CD4-positive, alpha-beta T cell treated with Interleukin-6 at 100 ng/mL for 8 hours (primary cell): ENCODE measurements around the gene SUCLG2.

Experiments used
- DNase-seq: peaks from one replicate; pipeline ENCODE4 v3.0.0-alpha.2; 2020; ENCODE audit warnings: mixed read lengths, low spot score

Gene SUCLG2, protein sequence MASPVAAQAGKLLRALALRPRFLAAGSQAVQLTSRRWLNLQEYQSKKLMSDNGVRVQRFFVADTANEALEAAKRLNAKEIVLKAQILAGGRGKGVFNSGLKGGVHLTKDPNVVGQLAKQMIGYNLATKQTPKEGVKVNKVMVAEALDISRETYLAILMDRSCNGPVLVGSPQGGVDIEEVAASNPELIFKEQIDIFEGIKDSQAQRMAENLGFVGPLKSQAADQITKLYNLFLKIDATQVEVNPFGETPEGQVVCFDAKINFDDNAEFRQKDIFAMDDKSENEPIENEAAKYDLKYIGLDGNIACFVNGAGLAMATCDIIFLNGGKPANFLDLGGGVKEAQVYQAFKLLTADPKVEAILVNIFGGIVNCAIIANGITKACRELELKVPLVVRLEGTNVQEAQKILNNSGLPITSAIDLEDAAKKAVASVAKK

GRCh38 chr3:67654099-67654843, at the start of gene SUCLG2:
Gene SUCLG2, minus strand, starts transcription at chr3:67654612. Its CDS starts 26 bp downstream, at chr3:67654586.
- peak; percentile 83 for DNase-seq

DNA sequence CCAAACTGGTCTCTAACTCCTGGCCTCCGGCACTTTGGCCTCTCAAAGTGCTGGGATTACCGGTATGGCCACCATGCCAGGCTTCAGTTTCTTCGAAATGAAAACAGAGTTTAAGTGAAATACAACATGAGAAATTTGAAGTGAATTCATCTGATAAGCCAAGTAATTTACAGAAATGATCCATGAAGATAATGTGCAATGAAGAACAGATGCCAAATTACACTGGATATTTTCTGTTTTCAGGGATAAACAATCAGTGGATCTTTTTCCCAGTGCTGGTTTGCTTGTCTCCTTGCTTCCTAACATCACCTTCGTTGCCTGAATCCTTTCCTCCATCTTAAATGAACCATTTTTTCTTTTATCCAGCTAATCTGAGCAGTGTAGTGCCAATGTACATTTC, 46.2 kb upstream of the SUCLG2 start:
- DNase-seq: no peak

GRCh38 chr3:67699882-67700281, 45.5 kb upstream of the SUCLG2 start:
- DNase-seq: no peak

- no peak for DNase-seq
Observed at GRCh38 chr3:67692621-67693020, 38.2 kb upstream of the SUCLG2 start.

- DNase-seq: no peak
Observed at GRCh38 chr3:67691926-67692325, 37.5 kb upstream of the SUCLG2 start.

DNA sequence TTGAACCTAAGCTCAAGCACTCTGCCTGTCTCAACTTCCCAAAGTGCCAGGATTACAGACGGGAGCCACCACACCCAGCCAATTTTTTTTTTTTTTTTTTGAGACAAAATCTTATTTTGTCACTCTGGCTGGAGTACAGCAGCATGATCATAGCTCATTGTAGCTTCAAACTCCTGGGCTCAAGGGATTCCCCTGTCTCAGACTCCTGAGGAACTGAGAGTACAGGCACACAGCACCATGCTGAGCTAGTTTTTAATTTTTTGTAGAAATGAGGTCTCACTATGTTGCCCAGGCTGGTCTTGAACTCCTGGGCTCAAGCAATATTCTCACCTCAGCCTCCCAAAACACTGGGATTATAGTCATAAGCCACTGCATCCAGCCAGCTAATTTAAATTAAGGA, 36.8 kb upstream of the SUCLG2 start:
- DNase-seq: no peak

- DNase-seq: no peak
Observed at GRCh38 chr3:67689806-67690205, 35.4 kb upstream of the SUCLG2 start.

GRCh38 chr3:67688231-67688630, 33.8 kb upstream of the SUCLG2 start:
- DNase-seq: no peak

- no peak for DNase-seq
Observed at GRCh38 chr3:67686069-67686468, 31.7 kb upstream of the SUCLG2 start.

GRCh38 chr3:67685499-67685898, 31.1 kb upstream of the SUCLG2 start:
- peak; percentile 4 for DNase-seq

DNA sequence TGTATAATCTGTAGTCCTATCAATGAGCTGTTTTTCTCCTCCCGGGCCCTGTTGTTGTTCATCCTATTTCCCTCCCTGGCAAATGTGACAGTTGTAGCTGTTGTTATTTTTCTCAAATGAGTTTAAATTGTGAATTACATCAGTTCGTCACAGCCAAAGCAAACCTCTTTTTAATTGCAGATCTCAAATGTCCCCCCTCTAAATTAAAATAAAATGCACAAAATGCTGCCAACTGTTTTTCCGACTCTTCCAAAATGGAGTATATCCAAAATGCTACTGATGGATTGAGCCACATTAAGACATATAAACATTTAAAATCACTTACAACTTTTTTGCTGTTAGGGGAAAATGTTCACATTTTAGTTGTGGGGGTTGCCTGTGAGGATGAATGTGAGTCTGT, 29.8 kb upstream of the SUCLG2 start:
- no peak for DNase-seq

DNA sequence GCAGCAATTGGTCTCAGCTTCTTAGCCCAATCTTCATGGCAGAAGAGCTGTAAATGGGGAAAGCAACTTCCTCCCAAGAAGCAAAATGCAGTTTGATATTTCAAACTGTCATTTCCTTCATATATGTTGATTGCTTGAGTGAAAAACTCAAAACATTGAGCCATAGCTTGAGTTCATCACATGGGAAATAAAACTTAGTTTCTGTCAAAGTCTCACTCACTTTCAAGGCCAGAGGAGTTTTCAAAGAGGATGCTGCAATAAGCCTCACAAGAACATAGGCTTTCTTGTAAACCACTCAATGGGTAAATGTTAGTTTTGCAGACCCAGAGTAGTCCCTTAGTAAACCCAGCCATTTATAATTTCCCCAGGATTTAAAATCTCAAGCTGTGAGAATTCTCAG, 29.1 kb upstream of the SUCLG2 start:
- no peak for DNase-seq

- DNase-seq: peak; percentile 38
Observed at GRCh38 chr3:67678665-67679064, 24.3 kb upstream of the SUCLG2 start.

- DNase-seq: no peak
Observed at GRCh38 chr3:67674055-67674454, 19.6 kb upstream of the SUCLG2 start.

DNA sequence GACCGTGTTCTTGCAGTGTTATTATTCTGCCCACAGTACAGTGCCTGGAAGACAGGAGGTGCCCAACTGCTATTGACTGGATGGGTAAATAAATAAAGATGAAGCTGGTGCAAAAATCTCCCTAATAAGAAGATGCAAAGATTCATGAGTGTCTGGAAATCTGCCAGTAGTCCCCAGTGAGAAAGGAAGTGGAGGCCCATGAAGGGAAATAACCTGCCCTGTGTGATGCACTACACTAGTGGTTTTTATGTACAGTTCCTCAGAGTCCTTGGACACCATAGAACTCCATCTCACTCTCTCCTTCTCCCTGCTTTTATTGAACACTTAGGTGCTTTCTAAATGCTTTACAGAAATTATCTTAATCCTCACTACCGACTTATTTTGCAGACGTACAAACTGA, 8.3 kb upstream of the SUCLG2 start:
- DNase-seq: peak; percentile 56

GRCh38 chr3:67661089-67661488, 6.7 kb upstream of the SUCLG2 start:
- DNase-seq: no peak

DNA sequence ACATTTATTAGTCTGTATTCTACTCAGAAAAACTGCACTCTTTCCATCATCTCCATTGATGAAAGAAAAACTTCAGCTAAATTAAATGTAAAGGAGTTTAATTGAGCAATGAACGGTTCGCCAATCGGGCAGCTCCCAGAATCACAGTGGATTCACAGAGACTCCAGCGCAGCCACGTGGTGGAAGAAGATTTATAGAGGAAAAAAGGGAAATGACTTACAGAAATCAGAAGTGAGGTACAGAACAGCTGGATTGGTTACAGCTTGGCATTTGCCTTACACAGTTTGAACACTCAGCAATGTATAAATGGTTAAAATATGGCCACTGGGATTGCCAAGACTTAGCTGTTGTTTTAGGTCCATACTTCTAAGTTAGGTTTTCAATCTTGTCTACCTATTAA, 2.8 kb upstream of the SUCLG2 start:
- DNase-seq: no peak

GRCh38 chr3:67656614-67657013, 2.2 kb upstream of the SUCLG2 start:
- no peak for DNase-seq

DNA sequence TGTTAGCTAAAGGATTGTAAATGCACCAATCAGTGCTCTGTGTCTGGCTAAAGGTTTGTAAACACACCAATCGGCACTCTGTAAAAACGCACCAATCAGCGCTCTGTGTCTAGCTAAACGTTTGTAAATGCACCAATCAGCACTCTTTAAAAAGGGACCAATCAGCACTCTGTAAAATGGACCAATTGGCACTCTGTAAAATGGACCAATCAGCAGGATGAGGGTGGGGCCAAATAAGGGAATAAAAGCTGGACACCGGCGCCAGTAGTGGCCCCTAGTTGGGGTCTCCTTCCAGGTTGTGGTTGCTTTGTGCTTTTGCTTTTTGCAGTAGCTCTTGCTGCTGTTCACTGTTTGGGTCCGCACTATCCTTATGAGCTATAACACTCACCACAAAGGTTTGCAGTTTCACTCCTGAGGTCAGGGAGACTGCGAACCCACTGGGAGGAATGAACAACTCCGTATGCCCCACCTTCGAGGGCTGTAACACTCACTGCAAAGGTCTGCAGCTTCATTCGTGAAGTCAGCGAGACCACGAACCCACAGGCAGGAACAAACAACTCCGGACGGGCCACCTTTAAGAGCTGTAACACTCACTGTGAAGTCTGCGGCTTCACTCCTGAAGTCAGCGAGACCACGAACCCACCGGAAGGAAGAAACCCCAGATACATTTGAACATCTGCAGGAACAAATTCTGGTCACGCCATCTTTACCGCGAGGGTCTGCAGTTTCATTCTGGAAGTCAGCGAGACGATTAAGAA, 1.1 kb upstream of the SUCLG2 start:
- peak; percentile 81 for DNase-seq

- no peak for DNase-seq
Observed at GRCh38 chr3:67654844-67655177, 399 bp upstream of the SUCLG2 start.

DNA sequence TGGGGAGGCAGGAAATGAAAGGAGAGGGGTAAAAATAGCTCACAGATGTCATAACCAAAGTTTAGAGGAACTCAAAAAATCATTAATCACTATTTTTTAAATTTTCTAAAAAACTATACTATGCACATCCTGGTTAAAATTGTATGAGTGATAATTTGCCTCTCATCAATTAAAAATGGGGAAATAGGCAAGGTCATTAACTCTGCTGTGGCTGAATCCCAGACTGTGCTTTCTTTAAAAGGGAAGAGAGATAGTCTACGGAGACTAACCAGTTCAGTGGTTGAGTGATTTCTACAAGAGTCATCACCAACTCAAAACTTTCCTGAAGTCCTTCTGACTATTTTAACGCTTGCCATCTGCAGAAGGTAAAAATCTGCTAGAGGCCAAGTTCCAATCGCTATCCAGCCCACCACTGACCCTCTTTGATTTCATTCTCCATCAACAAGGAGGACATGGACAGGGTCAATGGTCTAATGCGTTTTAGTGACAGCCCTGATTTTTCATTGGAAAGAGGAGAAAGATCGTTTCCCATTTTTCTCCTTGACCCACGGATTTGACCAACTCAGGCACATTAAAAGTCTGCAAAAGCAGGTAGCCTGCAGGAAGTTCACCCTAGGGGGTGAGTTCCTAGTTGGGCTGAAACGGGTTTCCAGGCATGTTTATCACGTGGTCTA, 850 bp downstream of the SUCLG2 start:
- no peak for DNase-seq

DNA sequence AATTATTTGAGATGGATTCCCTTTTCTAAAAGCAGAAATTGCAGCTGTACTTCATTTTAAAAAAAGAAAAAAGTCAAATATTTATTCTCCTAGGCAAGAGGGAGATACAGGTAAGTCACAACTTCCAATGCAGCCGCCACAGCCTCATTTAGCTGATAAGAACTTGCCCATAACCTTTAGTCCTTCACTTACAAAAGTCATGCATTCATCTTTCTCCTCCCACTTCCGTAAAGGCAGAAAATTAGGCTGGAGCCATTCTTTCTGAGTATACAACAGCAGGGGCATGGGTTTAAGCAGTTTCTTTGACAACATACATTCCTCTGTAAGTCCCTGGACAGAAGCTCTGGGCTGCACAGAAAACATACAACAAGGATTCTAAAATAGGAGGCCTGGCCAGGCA, 4.3 kb downstream of the SUCLG2 start:
- no peak for DNase-seq
